Activated B cell treated with CpG ODN at 0.5 μM for 24 hours (primary cell): ENCODE data around the gene ZKSCAN5. TPM values are rescaled to one million over a fixed set of nuclear protein-coding genes. Genes with fewer than 3 reads are reported as not detected.

Experiments
- ATAC-seq: fragments of 200-7000 bp; cut with Tn5 transposase; one replicate; pipeline ENCODE4 v1.10.0; 2021; ENCODE audit warnings: low read depth, mild to moderate bottlenecking, moderate library complexity
- CTCF ChIA-PET: fragments of 350-600 bp; sonication (Branson Sonifier 250); formaldehyde crosslinking; loops from one replicate; lab custom pipeline; 2021; ENCODE audit warnings: antibody characterized with exemption; lab: Charles Lee
- POLR2A ChIA-PET: fragments of 350-600 bp; sonication (Branson Sonifier 250); formaldehyde crosslinking; loops from one replicate; lab custom pipeline; 2021; ENCODE audit warnings: antibody characterized with exemption; lab: Charles Lee
- DNase-seq: peaks from one replicate; pipeline ENCODE4 v3.0.0; 2022
- H3K27ac Mint-ChIP-seq: one replicate; pipeline ENCODE4 v1.8.0; 2020; ENCODE audit warnings: mixed read lengths
- H3K27me3 Mint-ChIP-seq: one replicate; pipeline ENCODE4 v1.8.0; 2021; ENCODE audit warnings: mixed read lengths
- H3K36me3 Mint-ChIP-seq: one replicate; pipeline ENCODE4 v1.8.0; 2021; ENCODE audit warnings: low read depth, mixed read lengths
- H3K4me1 Mint-ChIP-seq: one replicate; pipeline ENCODE4 v1.8.0; 2021; ENCODE audit warnings: mixed read lengths
- H3K4me3 Mint-ChIP-seq: one replicate; pipeline ENCODE4 v1.8.0; 2020; ENCODE audit warnings: mild to moderate bottlenecking, mixed read lengths
- H3K9me3 Mint-ChIP-seq: one replicate; pipeline ENCODE4 v1.8.0; 2020; ENCODE audit warnings: mixed read lengths
- CTCF ChIP-seq: fragments of 200-600 bp; IDR thresholded peaks from one replicate; pipeline ENCODE4 v1.8.0; 2022; ENCODE audit warnings: antibody characterized with exemption, mild to moderate bottlenecking
- intact Hi-C: fragments of 100-400 bp; cut with micrococcal nuclease; formaldehyde crosslinking; loops from one replicate; pipeline ENCODE4 v1.15.1; 2024
- total RNA-seq: library from RNA; stranded (reverse); gene quantifications from 2 replicates; pipeline ENCODE4 v1.2.3, GENCODE V29; 2022

ZKSCAN5 gene
- total RNA-seq, 1 donor from 2014 or later, result 10.3 TPM

GRCh38 chr7:99514050-99514449, 9.6 kb downstream of the ZKSCAN5 start:
- no peak overlapping the region for H3K4me3 Mint-ChIP-seq
- H3K27me3 Mint-ChIP-seq, result no peaks in the 10 kb centered on the region
- TF ChIP-seq CTCF, result no peak
- peaks cover 5% of the 10 kb centered on the region for H3K4me1 Mint-ChIP-seq
- ATAC-seq (no peak), DNase-seq (no peak)
- H3K36me3 Mint-ChIP-seq, result peaks cover 43% of the 10 kb centered on the region
- ChIA-PET CTCF (no interaction called here), POLR2A (interaction anchor here (1.2 kb wide), 1 partner anchor 10 kb away, joined by 3 read pairs; the partner anchor contains the start of gene ZKSCAN5)
- intact Hi-C loops, result no loop called here
- H3K27ac Mint-ChIP-seq, result no peak overlapping the region
- no peaks in the 10 kb centered on the region for H3K9me3 Mint-ChIP-seq

GRCh38 chr7:99521399-99521798, 16.9 kb downstream of the ZKSCAN5 start:
- Mint-ChIP-seq H3K4me1 (no peaks in the 10 kb centered on the region), H3K27me3 (no peaks in the 10 kb centered on the region), H3K9me3 (no peaks in the 10 kb centered on the region), H3K4me3 (no peak overlapping the region), H3K27ac (no peak overlapping the region), H3K36me3 (peaks cover 45% of the 10 kb centered on the region)
- CTCF ChIA-PET, result no interaction called here
- intact Hi-C loops, result no loop called here
- POLR2A ChIA-PET, result interaction anchor here (1.3 kb wide), 1 partner anchor 16 kb away, joined by 3 read pairs; no protein-coding TSS in a partner anchor
- DNase-seq (no peak), ATAC-seq (no peak)
- TF ChIP-seq CTCF, result no peak

- DNase-seq (no peak), ATAC-seq (no peak)
- H3K4me1 Mint-ChIP-seq, result no peaks in the 10 kb centered on the region
- POLR2A ChIA-PET, result no interaction called here
- peaks cover 58% of the 10 kb centered on the region for H3K36me3 Mint-ChIP-seq
- H3K27me3 Mint-ChIP-seq, result no peaks in the 10 kb centered on the region
- no peak overlapping the region for H3K27ac Mint-ChIP-seq
- H3K4me3 Mint-ChIP-seq, result no peak overlapping the region
- CTCF ChIA-PET, result interaction anchor here (0.9 kb wide), 1 partner anchor 54 kb away, joined by 3 read pairs; no protein-coding TSS in a partner anchor
- peaks cover 4% of the 10 kb centered on the region for H3K9me3 Mint-ChIP-seq
- intact Hi-C loops, result no loop called here
- TF ChIP-seq CTCF, result no peak
Observed at GRCh38 chr7:99525713-99526440, 21.4 kb downstream of the ZKSCAN5 start.

GRCh38 chr7:99531354-99531765, 26.9 kb downstream of the ZKSCAN5 start:
- H3K4me1 Mint-ChIP-seq, result no peaks in the 10 kb centered on the region
- no peak for TF ChIP-seq CTCF
- no peaks in the 10 kb centered on the region for H3K27me3 Mint-ChIP-seq
- POLR2A ChIA-PET, result interaction anchor here (0.8 kb wide), 1 partner anchor 27 kb away, joined by 4 read pairs; the partner anchor contains the start of gene ZNF655
- intact Hi-C loops, result no loop called here
- DNase-seq (no peak), ATAC-seq (no peak)
- H3K27ac Mint-ChIP-seq, result no peak overlapping the region
- CTCF ChIA-PET, result no interaction called here
- H3K36me3 Mint-ChIP-seq, result peaks cover 65% of the 10 kb centered on the region
- peaks cover 27% of the 10 kb centered on the region for H3K9me3 Mint-ChIP-seq
- H3K4me3 Mint-ChIP-seq, result no peak overlapping the region

DNA sequence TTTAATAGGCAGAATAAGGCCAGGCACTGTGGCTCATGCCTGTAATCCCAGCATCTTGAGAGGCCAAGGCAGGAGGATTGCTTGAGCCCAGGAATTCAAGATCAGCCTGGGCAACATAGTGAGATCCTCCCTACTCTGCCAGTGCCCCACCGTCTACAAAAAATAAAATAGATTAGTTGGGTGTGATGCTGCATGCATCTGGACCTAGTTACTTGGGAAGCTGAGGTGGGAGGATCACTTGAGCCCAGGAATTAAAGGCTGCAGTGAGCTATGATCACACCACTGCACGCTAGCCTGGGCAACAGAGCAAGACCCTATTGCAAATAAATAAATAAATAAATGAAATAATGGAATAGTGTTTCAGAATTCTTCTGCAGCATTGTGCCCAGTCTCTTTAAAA, 31.2 kb downstream of the ZKSCAN5 start:
- no peak overlapping the region for H3K27ac Mint-ChIP-seq
- intact Hi-C loops, result no loop called here
- H3K4me1 Mint-ChIP-seq, result no peaks in the 10 kb centered on the region
- no peak for TF ChIP-seq CTCF
- peaks cover 31% of the 10 kb centered on the region for H3K36me3 Mint-ChIP-seq
- H3K4me3 Mint-ChIP-seq, result no peak overlapping the region
- H3K9me3 Mint-ChIP-seq, result peaks cover 31% of the 10 kb centered on the region
- ATAC-seq (no peak), DNase-seq (no peak)
- ChIA-PET POLR2A (no interaction called here), CTCF (no interaction called here)
- no peaks in the 10 kb centered on the region for H3K27me3 Mint-ChIP-seq
